ENCODE measurements around the gene MTARC1. TPM values are rescaled to one million over a fixed set of nuclear protein-coding genes. Genes with fewer than 3 reads are reported as not detected.

Gene MTARC1
- total RNA-seq (1 to 10 TPM; 1.7 to 6.1 (median 4.7) TPM), polyA plus RNA-seq (10 to 100 TPM in 1 of 2 donors, 1 to 10 TPM in 1; 2.8 to 13.2 TPM)
- long read RNA-seq, donor 1, full-length matches to known transcripts, result 2 of 5 reads
- long read RNA-seq, donor 1, partial matches to known transcripts, result 3 of 5 reads
- long read RNA-seq, donor 1, other reads (novel, unspliced or antisense), result 0 of 5 reads
- long read RNA-seq, donor 2, full-length matches to known transcripts, result 5 of 13 reads
- long read RNA-seq, donor 2, partial matches to known transcripts, result 8 of 13 reads
- long read RNA-seq, donor 2, other reads (novel, unspliced or antisense), result 0 of 13 reads
- long read RNA-seq, donor 3, full-length matches to known transcripts, result 3 of 4 reads
- long read RNA-seq, donor 3, partial matches to known transcripts, result 0 of 4 reads
- long read RNA-seq, donor 3, other reads (novel, unspliced or antisense), result 1 of 4 reads

GRCh38 chr1:220786337-220787068, at the start of gene MTARC1:
MTARC1 (plus strand) TSS chr1:220786913; CDS start chr1:220786945, 32 bp downstream.
- H3K27me3 ChIP-seq, result no peaks in the 10 kb centered on the region
- H3K9me3 ChIP-seq, result no peaks in the 10 kb centered on the region
- intact Hi-C loops (cut with DNase I), result no loop called here
- DNase-seq, result peak; percentile 43 to 74 (median 61)
- peak within 1 kb of the TSS; percentile 30 to 35 for H3K27ac ChIP-seq
- H3K4me1 ChIP-seq (ENCODE audit: insufficient read depth), result peaks cover 8% of the 10 kb centered on the region
- H3K4me3 ChIP-seq, result peak within 1 kb of the TSS; percentile 23
- no peaks in the 10 kb centered on the region for H3K36me3 ChIP-seq
- TF ChIP-seq CTCF (IDR thresholded peaks at IDR 0.05), result peak in 1 of 3 donors; percentile 11
- TF ChIP-seq POLR2A (IDR thresholded peaks at IDR 0.05), result no peak
- 1 to 3% (median 2%) methylated on average over 34 to 56 of the region's 56 CpGs for WGBS, 3 donors

- TF ChIP-seq EP300 (IDR thresholded peaks at IDR 0.05) (no peak), CTCF (IDR thresholded peaks at IDR 0.05) (no peak), POLR2A (IDR thresholded peaks at IDR 0.05) (no peak)
- Histone ChIP-seq H3K36me3 (no peaks in the 10 kb centered on the region), H3K27ac (no peak overlapping the region), H3K9me3 (no peaks in the 10 kb centered on the region), H3K4me1 (ENCODE audit: insufficient read depth) (no peaks in the 10 kb centered on the region), H3K27me3 (no peaks in the 10 kb centered on the region), H3K4me3 (no peak overlapping the region)
- intact Hi-C loops (cut with DNase I), result no loop called here
- DNase-seq, result no peak
- 51 to 75% (median 71%) methylated on average over 2 of the region's 2 CpGs for WGBS, 3 donors
Observed at GRCh38 chr1:220741349-220741748, 45.4 kb upstream of the MTARC1 start.

- Histone ChIP-seq H3K4me3 (no peak overlapping the region), H3K36me3 (no peaks in the 10 kb centered on the region), H3K27ac (no peak overlapping the region), H3K27me3 (no peaks in the 10 kb centered on the region), H3K9me3 (no peaks in the 10 kb centered on the region), H3K4me1 (ENCODE audit: insufficient read depth) (no peaks in the 10 kb centered on the region)
- no peak for DNase-seq
- TF ChIP-seq POLR2A (IDR thresholded peaks at IDR 0.05) (no peak), CTCF (IDR thresholded peaks at IDR 0.05) (no peak), EP300 (IDR thresholded peaks at IDR 0.05) (no peak)
- intact Hi-C loops (cut with DNase I), result no loop called here
- 95 to 100% (median 100%) methylated on average over 1 of the region's 1 CpG for WGBS, 3 donors
Observed at GRCh38 chr1:220741825-220742224, 44.9 kb upstream of the MTARC1 start.

- H3K36me3 ChIP-seq, result no peaks in the 10 kb centered on the region
- H3K9me3 ChIP-seq, result no peaks in the 10 kb centered on the region
- H3K27ac ChIP-seq, result no peak overlapping the region
- DNase-seq, result no peak
- intact Hi-C loops (cut with DNase I), result no loop called here
- WGBS, 3 donors, result 91 to 97% (median 93%) methylated on average over 3 of the region's 3 CpGs
- TF ChIP-seq CTCF (IDR thresholded peaks at IDR 0.05) (no peak), POLR2A (IDR thresholded peaks at IDR 0.05) (no peak), EP300 (IDR thresholded peaks at IDR 0.05) (no peak)
- no peak overlapping the region for H3K4me3 ChIP-seq
- H3K27me3 ChIP-seq, result no peaks in the 10 kb centered on the region
- H3K4me1 ChIP-seq (ENCODE audit: insufficient read depth), result no peaks in the 10 kb centered on the region
Observed at GRCh38 chr1:220742520-220742919, 44.2 kb upstream of the MTARC1 start.

All from ovary (tissue), 10 donors.